A673 (cell line): ENCODE data around the gene ATXN1L. TPM values are rescaled to one million over a fixed set of nuclear protein-coding genes. Genes with fewer than 3 reads are reported as not detected.

Experiments
- Bru-seq: library from RNA; stranded (reverse); fragments of 400-500 nt; gene quantifications from one replicate; lab custom pipeline; 2021; lab: Mats Ljungman, UMichigan
- BruChase-seq, 2 experiments: library from RNA; stranded (reverse); fragments of 400-500 nt; gene quantifications; one replicate each; lab custom pipeline; 2021; lab: Mats Ljungman, UMichigan
- BruUV-seq: library from RNA; stranded (reverse); fragments of 400-500 nt; replicated peaks from 2 replicates; lab custom pipeline; 2021; lab: Mats Ljungman, UMichigan
- CTCF ChIA-PET: fragments of 300-600 bp; sonication (Branson Sonifier 250); formaldehyde crosslinking; loops from one replicate; lab custom pipeline; 2022; ENCODE audit warnings: antibody characterized with exemption; lab: Charles Lee
- POLR2A ChIA-PET: fragments of 300-600 bp; sonication (Branson Sonifier 250); formaldehyde crosslinking; loops from one replicate; lab custom pipeline; 2022; ENCODE audit warnings: antibody characterized with exemption; ENCODE audit not compliant: low non-redundant PET; lab: Charles Lee
- DNase-seq: peaks from one replicate; pipeline ENCODE4 v3.0.0-alpha.2; 2015; ENCODE audit warnings: low spot score
- H3K27ac ChIP-seq: fragments of 200-600 bp; sonication (generic); 2 replicates; pipeline ENCODE4 v1.5.1; 2016; ENCODE audit warnings: mixed run types, low read depth, mild to moderate bottlenecking, mixed read lengths, antibody characterized with exemption, low read length; ENCODE audit not compliant: poor library complexity, severe bottlenecking
- H3K27me3 ChIP-seq: fragments of 200-600 bp; sonication (generic); replicated peaks from 2 replicates; pipeline ENCODE4 v1.6.1; 2017; ENCODE audit warnings: mixed run types, low read depth, mild to moderate bottlenecking, mixed read lengths, antibody characterized with exemption, low read length; ENCODE audit not compliant: insufficient read depth, poor library complexity
- H3K36me3 ChIP-seq: fragments of 200-600 bp; sonication (generic); 2 replicates; pipeline ENCODE4 v1.6.1; 2016; ENCODE audit warnings: mixed run types, mild to moderate bottlenecking, mixed read lengths, antibody characterized with exemption, low read length; ENCODE audit not compliant: insufficient read depth, poor library complexity, severe bottlenecking
- H3K4me1 ChIP-seq: fragments of 200-600 bp; sonication (generic); 2 replicates; pipeline ENCODE4 v1.6.1; 2017; ENCODE audit warnings: mixed run types, mild to moderate bottlenecking, mixed read lengths, antibody characterized with exemption, low read length; ENCODE audit not compliant: insufficient read depth, poor library complexity, severe bottlenecking
- H3K4me3 ChIP-seq: fragments of 200-600 bp; sonication (generic); 2 replicates; pipeline ENCODE4 v1.5.1; 2016; ENCODE audit warnings: low read depth, mixed run types, mild to moderate bottlenecking, mixed read lengths, low read length; ENCODE audit not compliant: poor library complexity, severe bottlenecking
- H3K9me3 ChIP-seq: fragments of 200-600 bp; sonication (generic); 2 replicates; pipeline ENCODE4 v1.6.1; 2016; ENCODE audit warnings: mixed run types, low read depth, mild to moderate bottlenecking, mixed read lengths, antibody characterized with exemption, low read length; ENCODE audit not compliant: poor library complexity, severe bottlenecking
- CTCF ChIP-seq: fragments of 300-800, 200-600 bp; sonication (generic); conservative IDR thresholded peaks from 2 replicates; pipeline ENCODE4 v1.5.1; 2017; ENCODE audit warnings: low read depth, mild to moderate bottlenecking, antibody characterized with exemption, low read length, moderate library complexity, mixed read lengths
- EZH2 ChIP-seq: fragments of 200-600 bp; sonication (generic); IDR thresholded peaks from 2 replicates; pipeline ENCODE4 v1.6.1; 2017; ENCODE audit warnings: borderline replicate concordance, low read depth, mild to moderate bottlenecking, mixed read lengths, antibody characterized with exemption, low read length; ENCODE audit not compliant: poor library complexity, severe bottlenecking
- intact Hi-C: fragments of 100-400 bp; cut with micrococcal nuclease; formaldehyde crosslinking; loops from one replicate; pipeline ENCODE4 v1.10.0; 2022; ENCODE audit not compliant: unreplicated experiment
- long read RNA-seq: library from polyadenylated mRNA; stranded (forward); transcript quantifications from one replicate; pipeline ENCODE4 v2.0.0, GENCODE V29; 2022
- total RNA-seq: library from RNA; stranded (reverse); gene quantifications from 2 replicates; pipeline ENCODE4 v1.2.3, GENCODE V29; 2021

ATXN1L gene, protein sequence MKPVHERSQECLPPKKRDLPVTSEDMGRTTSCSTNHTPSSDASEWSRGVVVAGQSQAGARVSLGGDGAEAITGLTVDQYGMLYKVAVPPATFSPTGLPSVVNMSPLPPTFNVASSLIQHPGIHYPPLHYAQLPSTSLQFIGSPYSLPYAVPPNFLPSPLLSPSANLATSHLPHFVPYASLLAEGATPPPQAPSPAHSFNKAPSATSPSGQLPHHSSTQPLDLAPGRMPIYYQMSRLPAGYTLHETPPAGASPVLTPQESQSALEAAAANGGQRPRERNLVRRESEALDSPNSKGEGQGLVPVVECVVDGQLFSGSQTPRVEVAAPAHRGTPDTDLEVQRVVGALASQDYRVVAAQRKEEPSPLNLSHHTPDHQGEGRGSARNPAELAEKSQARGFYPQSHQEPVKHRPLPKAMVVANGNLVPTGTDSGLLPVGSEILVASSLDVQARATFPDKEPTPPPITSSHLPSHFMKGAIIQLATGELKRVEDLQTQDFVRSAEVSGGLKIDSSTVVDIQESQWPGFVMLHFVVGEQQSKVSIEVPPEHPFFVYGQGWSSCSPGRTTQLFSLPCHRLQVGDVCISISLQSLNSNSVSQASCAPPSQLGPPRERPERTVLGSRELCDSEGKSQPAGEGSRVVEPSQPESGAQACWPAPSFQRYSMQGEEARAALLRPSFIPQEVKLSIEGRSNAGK
- 26.0 and 26.6 TPM in 2 replicates for total RNA-seq
- percentile 82 among the genes with signal in this experiment for Bru-seq, nascent RNA
- BruChase-seq, experiment 1, labeled RNA remaining after a 2-hour chase: percentile 97 among the genes with signal in this experiment
- BruChase-seq, experiment 2, labeled RNA remaining after a 6-hour chase: percentile 94 among the genes with signal in this experiment
- long read RNA-seq, full-length matches to known transcripts: 3 of 3 reads
- long read RNA-seq, partial matches to known transcripts: 0 of 3 reads
- long read RNA-seq, other reads (novel, unspliced or antisense): 0 of 3 reads

- no peaks in the 10 kb centered on the region for H3K9me3 ChIP-seq
- BruUV-seq: TSS peak; percentile 77
- intact Hi-C loops: no loop called here
- peaks cover 25% of the 10 kb centered on the region for H3K36me3 ChIP-seq
- H3K27ac ChIP-seq: peak within 1 kb of the TSS; percentile 87
- peaks cover 10% of the 10 kb centered on the region for H3K4me1 ChIP-seq
- peak; percentile 96 for DNase-seq
- peak within 1 kb of the TSS; percentile 97 for H3K4me3 ChIP-seq
- H3K27me3 ChIP-seq: no peaks in the 10 kb centered on the region
- POLR2A ChIA-PET: no interaction called here
- CTCF ChIA-PET: no interaction called here
- TF ChIP-seq CTCF (no peak), EZH2 (no peak)
These were observed at the start of gene ATXN1L for GRCh38 chr16:71845639-71846430. TSS of gene ATXN1L (plus strand) at chr16:71845976. CDS start at chr16:71849741, 3,765 bp downstream.

DNA sequence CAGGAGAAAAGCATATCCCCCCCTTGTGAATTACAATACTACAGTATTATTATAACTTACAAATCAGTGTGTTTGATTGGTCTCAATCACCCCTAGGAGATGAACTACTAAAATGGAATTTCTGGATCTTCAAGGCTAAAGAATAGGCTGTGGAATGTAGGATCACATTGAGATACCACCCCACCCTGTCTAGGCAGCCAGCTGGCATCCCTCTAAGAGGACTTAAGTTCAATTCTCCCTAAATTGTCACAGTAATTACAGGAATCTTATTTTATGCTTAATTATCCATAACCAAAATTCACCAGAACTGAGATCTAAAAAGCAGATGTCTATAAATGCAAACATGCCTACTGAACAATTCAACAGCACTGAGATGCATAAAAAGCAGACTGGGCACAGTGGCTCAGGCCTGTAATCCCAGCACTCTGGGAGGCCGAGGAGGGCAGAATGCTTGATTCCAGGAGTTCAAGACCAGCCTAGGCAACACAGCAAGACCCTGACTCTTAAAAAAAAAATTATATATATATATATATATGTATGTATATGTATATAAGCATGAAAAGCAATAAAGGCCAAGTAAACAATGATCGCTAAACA lies 49.2 kb upstream of the ATXN1L start:
- intact Hi-C loops: no loop called here
- ChIA-PET CTCF (no interaction called here), POLR2A (no interaction called here)
- Histone ChIP-seq H3K36me3 (peaks cover 5% of the 10 kb centered on the region), H3K27ac (peak overlapping the region; percentile 59), H3K4me3 (no peak overlapping the region), H3K4me1 (peaks cover 12% of the 10 kb centered on the region), H3K27me3 (no peaks in the 10 kb centered on the region), H3K9me3 (no peaks in the 10 kb centered on the region)
- DNase-seq: peak; percentile 82
- BruUV-seq: no TSS peak
- TF ChIP-seq EZH2 (no peak), CTCF (no peak)

DNA sequence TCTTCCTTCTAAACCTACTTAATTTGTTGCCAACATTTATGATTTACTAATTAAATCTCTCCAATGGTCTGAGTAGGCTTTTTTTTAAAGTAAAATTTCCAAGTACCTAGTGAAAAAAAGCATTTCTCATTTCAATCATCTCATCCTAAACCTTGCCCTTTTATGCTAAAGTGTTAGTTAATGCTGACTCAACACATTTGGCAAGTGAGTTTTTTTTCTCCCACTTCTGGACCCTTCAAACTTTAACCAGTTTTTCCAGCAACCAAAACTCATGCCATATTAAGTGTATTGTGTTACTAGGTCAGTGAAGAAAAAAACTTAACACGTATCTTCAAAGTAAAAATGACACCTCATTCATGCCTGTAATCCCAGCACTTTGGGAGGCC lies 42.5 kb upstream of the ATXN1L start:
- H3K36me3 ChIP-seq: peaks cover 6% of the 10 kb centered on the region
- no peak overlapping the region for H3K27ac ChIP-seq
- CTCF ChIA-PET: no interaction called here
- no peak for DNase-seq
- H3K27me3 ChIP-seq: no peaks in the 10 kb centered on the region
- TF ChIP-seq CTCF: no peak
- no peak for TF ChIP-seq EZH2
- H3K4me3 ChIP-seq: no peak overlapping the region
- intact Hi-C loops: no loop called here
- no peaks in the 10 kb centered on the region for H3K9me3 ChIP-seq
- POLR2A ChIA-PET: no interaction called here
- peaks cover 14% of the 10 kb centered on the region for H3K4me1 ChIP-seq
- BruUV-seq: no TSS peak
